IgD-negative memory B cell (primary cell): ENCODE results near the gene MALRD1. TPM values are rescaled to one million over a fixed set of nuclear protein-coding genes. Genes with fewer than 3 reads are reported as not detected.

Source experiments
- H3K27ac Mint-ChIP-seq, 3 donors: one replicate each; pipeline ENCODE4 v1.8.0; 2020 to 2022; ENCODE audit warnings: mild to moderate bottlenecking in 3 of 3, mixed read lengths in 3 of 3, moderate library complexity in 1 of 3
- H3K27me3 Mint-ChIP-seq: one replicate; pipeline ENCODE4 v1.8.0; 2021; ENCODE audit warnings: mixed read lengths
- H3K36me3 Mint-ChIP-seq: one replicate; pipeline ENCODE4 v1.8.0; 2020; ENCODE audit warnings: mild to moderate bottlenecking, mixed read lengths
- H3K4me1 Mint-ChIP-seq, 3 donors: one replicate each; pipeline ENCODE4 v1.8.0; 2020 to 2022; ENCODE audit warnings: mixed read lengths in 3 of 3, mild to moderate bottlenecking in 1 of 3
- H3K4me3 Mint-ChIP-seq, 4 donors: one replicate each; pipeline ENCODE4 v1.8.0; 2020 to 2022; ENCODE audit warnings: mild to moderate bottlenecking in 4 of 4, mixed read lengths in 4 of 4, moderate library complexity in 3 of 4
- H3K9me3 Mint-ChIP-seq, 3 donors: one replicate each; pipeline ENCODE4 v1.8.0; 2020 to 2021; ENCODE audit warnings: mixed read lengths in 3 of 3, mild to moderate bottlenecking in 1 of 3
- polyA plus RNA-seq: library from polyadenylated mRNA; unstranded; fragments of 300-500 nt; fragmentation: Illumina TruSeq; gene quantifications from one replicate; pipeline ENCODE4 v1.2.3, GENCODE V29; 2021

MALRD1 gene
- polyA plus RNA-seq, 1 donor from 2014 or later: not detected

GRCh38 chr10:19317952-19318351, 269.4 kb downstream of the MALRD1 start:
- H3K27ac Mint-ChIP-seq: no peak overlapping the region
- no peaks in the 10 kb centered on the region for H3K27me3 Mint-ChIP-seq
- no peaks in the 10 kb centered on the region for H3K36me3 Mint-ChIP-seq
- H3K4me3 Mint-ChIP-seq: no peak overlapping the region
- H3K9me3 Mint-ChIP-seq: peaks cover 0 to 3% (median 3%) of the 10 kb centered on the region in 3 donors
- no peaks in the 10 kb centered on the region for H3K4me1 Mint-ChIP-seq

GRCh38 chr10:19325581-19325980, 277.0 kb downstream of the MALRD1 start:
- H3K4me3 Mint-ChIP-seq: no peak overlapping the region
- no peak overlapping the region for H3K27ac Mint-ChIP-seq
- no peaks in the 10 kb centered on the region for H3K36me3 Mint-ChIP-seq
- peaks cover 0 to 3% (median under 1%) of the 10 kb centered on the region in 3 donors for H3K9me3 Mint-ChIP-seq
- no peaks in the 10 kb centered on the region for H3K27me3 Mint-ChIP-seq
- no peaks in the 10 kb centered on the region for H3K4me1 Mint-ChIP-seq

GRCh38 chr10:19328582-19328981, 280.0 kb downstream of the MALRD1 start:
- H3K4me3 Mint-ChIP-seq: no peak overlapping the region
- H3K9me3 Mint-ChIP-seq: peaks cover 0 to 6% (median 0%) of the 10 kb centered on the region in 3 donors
- H3K4me1 Mint-ChIP-seq: no peaks in the 10 kb centered on the region
- H3K27ac Mint-ChIP-seq: no peak overlapping the region
- H3K27me3 Mint-ChIP-seq: no peaks in the 10 kb centered on the region
- no peaks in the 10 kb centered on the region for H3K36me3 Mint-ChIP-seq

- peaks cover 0 to 6% (median 0%) of the 10 kb centered on the region in 3 donors for H3K9me3 Mint-ChIP-seq
- no peak overlapping the region for H3K4me3 Mint-ChIP-seq
- no peaks in the 10 kb centered on the region for H3K4me1 Mint-ChIP-seq
- no peaks in the 10 kb centered on the region for H3K27me3 Mint-ChIP-seq
- no peaks in the 10 kb centered on the region for H3K36me3 Mint-ChIP-seq
- no peak overlapping the region for H3K27ac Mint-ChIP-seq
These were observed 280.9 kb downstream of the MALRD1 start for GRCh38 chr10:19329475-19329874.

- no peak overlapping the region for H3K4me3 Mint-ChIP-seq
These were observed 283.7 kb downstream of the MALRD1 start for GRCh38 chr10:19332304-19332703.

GRCh38 chr10:19333631-19334030, 285.0 kb downstream of the MALRD1 start:
- Mint-ChIP-seq H3K4me1 (no peaks in the 10 kb centered on the region), H3K9me3 (peaks cover 0 to 6% (median 0%) of the 10 kb centered on the region in 3 donors), H3K36me3 (no peaks in the 10 kb centered on the region), H3K27me3 (no peaks in the 10 kb centered on the region), H3K4me3 (no peak overlapping the region), H3K27ac (no peak overlapping the region)

More at GRCh38 chr10:19332304-19332703, 283.7 kb downstream of the MALRD1 start:
- Mint-ChIP-seq H3K9me3 (peaks cover 0 to 6% (median 0%) of the 10 kb centered on the region in 3 donors), H3K27me3 (no peaks in the 10 kb centered on the region), H3K4me1 (no peaks in the 10 kb centered on the region), H3K36me3 (no peaks in the 10 kb centered on the region), H3K27ac (no peak overlapping the region)

GRCh38 chr10:19347621-19348020, 299.0 kb downstream of the MALRD1 start:
- no peak overlapping the region for H3K27ac Mint-ChIP-seq
- peaks cover 0 to 2% (median 0%) of the 10 kb centered on the region in 3 donors for H3K9me3 Mint-ChIP-seq
- H3K27me3 Mint-ChIP-seq: no peaks in the 10 kb centered on the region
- H3K36me3 Mint-ChIP-seq: no peaks in the 10 kb centered on the region
- no peak overlapping the region for H3K4me3 Mint-ChIP-seq
- no peaks in the 10 kb centered on the region for H3K4me1 Mint-ChIP-seq

GRCh38 chr10:19367176-19367575, 318.6 kb downstream of the MALRD1 start:
- Mint-ChIP-seq H3K27me3 (no peaks in the 10 kb centered on the region), H3K9me3 (peaks cover 3 to 6% (median 4%) of the 10 kb centered on the region in 3 donors), H3K36me3 (no peaks in the 10 kb centered on the region), H3K4me1 (no peaks in the 10 kb centered on the region), H3K4me3 (no peak overlapping the region), H3K27ac (no peak overlapping the region)

- no peak overlapping the region for H3K4me3 Mint-ChIP-seq
- no peaks in the 10 kb centered on the region for H3K4me1 Mint-ChIP-seq
These were observed 325.4 kb downstream of the MALRD1 start for GRCh38 chr10:19373988-19374387.

GRCh38 chr10:19385846-19386450, 337.3 kb downstream of the MALRD1 start:
- Mint-ChIP-seq H3K27ac (no peak overlapping the region), H3K9me3 (peaks cover 1 to 14% (median 3%) of the 10 kb centered on the region in 3 donors), H3K4me3 (no peak overlapping the region), H3K36me3 (no peaks in the 10 kb centered on the region), H3K27me3 (no peaks in the 10 kb centered on the region), H3K4me1 (peaks cover 0 to 2% (median 0%) of the 10 kb centered on the region in 3 donors)

More at GRCh38 chr10:19373988-19374387, 325.4 kb downstream of the MALRD1 start:
- Mint-ChIP-seq H3K36me3 (no peaks in the 10 kb centered on the region), H3K27ac (no peak overlapping the region), H3K27me3 (no peaks in the 10 kb centered on the region), H3K9me3 (peaks cover 0 to 7% (median 3%) of the 10 kb centered on the region in 3 donors)

- peaks cover 4 to 11% (median 7%) of the 10 kb centered on the region in 3 donors for H3K9me3 Mint-ChIP-seq
- H3K27ac Mint-ChIP-seq: no peak overlapping the region
- H3K4me3 Mint-ChIP-seq: peak overlapping the region in 1 of 4 donors; percentile 43
- no peaks in the 10 kb centered on the region for H3K27me3 Mint-ChIP-seq
- no peaks in the 10 kb centered on the region for H3K4me1 Mint-ChIP-seq
- no peaks in the 10 kb centered on the region for H3K36me3 Mint-ChIP-seq
These were observed 360.3 kb downstream of the MALRD1 start for GRCh38 chr10:19408924-19409323.

- peaks cover 4 to 11% (median 5%) of the 10 kb centered on the region in 3 donors for H3K9me3 Mint-ChIP-seq
- no peak overlapping the region for H3K27ac Mint-ChIP-seq
- no peaks in the 10 kb centered on the region for H3K4me1 Mint-ChIP-seq
- no peaks in the 10 kb centered on the region for H3K36me3 Mint-ChIP-seq
- H3K27me3 Mint-ChIP-seq: no peaks in the 10 kb centered on the region
- H3K4me3 Mint-ChIP-seq: no peak overlapping the region
These were observed 362.5 kb downstream of the MALRD1 start for GRCh38 chr10:19411119-19411518.

GRCh38 chr10:19412531-19412930, 363.9 kb downstream of the MALRD1 start:
- Mint-ChIP-seq H3K4me3 (no peak overlapping the region), H3K4me1 (no peaks in the 10 kb centered on the region), H3K36me3 (no peaks in the 10 kb centered on the region), H3K27ac (no peak overlapping the region), H3K27me3 (no peaks in the 10 kb centered on the region), H3K9me3 (peaks cover 5 to 11% (median 6%) of the 10 kb centered on the region in 3 donors)

- Mint-ChIP-seq H3K4me3 (no peak overlapping the region), H3K9me3 (peaks cover 0 to 6% (median 2%) of the 10 kb centered on the region in 3 donors), H3K4me1 (no peaks in the 10 kb centered on the region)
These were observed 367.6 kb downstream of the MALRD1 start for GRCh38 chr10:19416164-19416563.

GRCh38 chr10:19417740-19418139, 369.1 kb downstream of the MALRD1 start:
- Mint-ChIP-seq H3K27me3 (no peaks in the 10 kb centered on the region), H3K4me1 (no peaks in the 10 kb centered on the region), H3K4me3 (no peak overlapping the region), H3K36me3 (no peaks in the 10 kb centered on the region), H3K9me3 (peaks cover 0 to 16% (median 2%) of the 10 kb centered on the region in 3 donors), H3K27ac (no peak overlapping the region)

More at GRCh38 chr10:19416164-19416563, 367.6 kb downstream of the MALRD1 start:
- Mint-ChIP-seq H3K36me3 (no peaks in the 10 kb centered on the region), H3K27me3 (no peaks in the 10 kb centered on the region), H3K27ac (no peak overlapping the region)

GRCh38 chr10:19421674-19422073, 373.1 kb downstream of the MALRD1 start:
- Mint-ChIP-seq H3K36me3 (no peaks in the 10 kb centered on the region), H3K27me3 (no peaks in the 10 kb centered on the region), H3K27ac (no peak overlapping the region), H3K4me1 (no peaks in the 10 kb centered on the region), H3K4me3 (no peak overlapping the region), H3K9me3 (peaks cover 0 to 16% (median 2%) of the 10 kb centered on the region in 3 donors)
